Activated CD4-positive, alpha-beta T cell treated with anti-CD3 and anti-CD28 coated beads for 36 hours (primary cell): ENCODE data around the gene PHACTR1. TPM values are rescaled to one million over a fixed set of nuclear protein-coding genes. Genes with fewer than 3 reads are reported as not detected.

Experiments
- ATAC-seq: fragments of 200-7000 bp; cut with Tn5 transposase; one replicate; pipeline ENCODE4 v1.10.0; 2021; ENCODE audit warnings: mild to moderate bottlenecking, moderate library complexity
- CTCF ChIA-PET: fragments of 350-600 bp; sonication (Branson Sonifier 250); formaldehyde crosslinking; loops from one replicate; lab custom pipeline; 2021; ENCODE audit warnings: antibody characterized with exemption; lab: Charles Lee
- POLR2A ChIA-PET: fragments of 350-600 bp; sonication (Branson Sonifier 250); formaldehyde crosslinking; loops from one replicate; lab custom pipeline; 2021; ENCODE audit warnings: antibody characterized with exemption, inconsistent platforms; lab: Charles Lee
- DNase-seq: peaks from one replicate; pipeline ENCODE4 v3.0.0-alpha.2; 2020
- H3K27ac Mint-ChIP-seq: one replicate; pipeline ENCODE4 v1.8.0; 2021; ENCODE audit warnings: mixed read lengths
- H3K27me3 Mint-ChIP-seq: one replicate; pipeline ENCODE4 v1.8.0; 2021; ENCODE audit warnings: mixed read lengths
- H3K36me3 Mint-ChIP-seq: one replicate; pipeline ENCODE4 v1.8.0; 2021; ENCODE audit warnings: low read depth, mixed read lengths
- H3K4me1 Mint-ChIP-seq: one replicate; pipeline ENCODE4 v1.8.0; 2021; ENCODE audit warnings: mixed read lengths
- H3K4me3 Mint-ChIP-seq: one replicate; pipeline ENCODE4 v1.8.0; 2021; ENCODE audit warnings: mild to moderate bottlenecking, moderate library complexity, mixed read lengths
- H3K9me3 Mint-ChIP-seq: one replicate; pipeline ENCODE4 v1.8.0; 2021; ENCODE audit warnings: low read depth, mixed read lengths
- intact Hi-C, 2 experiments: fragments of 100-400 bp; cut with DNase I in 1 of 2; cut with micrococcal nuclease in 1 of 2; formaldehyde crosslinking; loops; one replicate each; pipeline versions ENCODE4 v1.14.2 to v1.15.1; 2022 to 2024; cut with DNase I, micrococcal nuclease
- total RNA-seq, 2 experiments: library from RNA; stranded (reverse); gene quantifications; one replicate each; pipeline ENCODE4 v1.2.3, GENCODE V29; 2021

PHACTR1 gene
- total RNA-seq, 2 experiments from 2014 or later: 0.07 TPM; not detected in 1

- Mint-ChIP-seq H3K27ac (no peak overlapping the region), H3K27me3 (peaks cover 47% of the 10 kb centered on the region), H3K4me1 (peaks cover 7% of the 10 kb centered on the region), H3K9me3 (no peaks in the 10 kb centered on the region), H3K36me3 (no peaks in the 10 kb centered on the region), H3K4me3 (no peak overlapping the region)
- ChIA-PET CTCF (interaction anchor here (0.7 kb wide), 1 partner anchor 63 kb away, joined by 3 read pairs; no protein-coding TSS in a partner anchor), POLR2A (no interaction called here)
- ATAC-seq (no peak), DNase-seq (no peak)
- intact Hi-C loops: no loop called here
Observed at GRCh38 chr6:13015379-13015681, 298.8 kb downstream of the PHACTR1 start.

- Mint-ChIP-seq H3K27me3 (peaks cover 18% of the 10 kb centered on the region), H3K4me3 (no peak overlapping the region), H3K9me3 (no peaks in the 10 kb centered on the region), H3K4me1 (no peaks in the 10 kb centered on the region), H3K36me3 (no peaks in the 10 kb centered on the region), H3K27ac (no peak overlapping the region)
- CTCF ChIA-PET: interaction anchor here (0.7 kb wide), 1 partner anchor 120 kb away, joined by 3 read pairs; no protein-coding TSS in a partner anchor
- POLR2A ChIA-PET: no interaction called here
- intact Hi-C loops: no loop called here
- DNase-seq (no peak), ATAC-seq (no peak)
Observed at GRCh38 chr6:13024616-13025015, 308.0 kb downstream of the PHACTR1 start.

- Mint-ChIP-seq H3K27ac (no peak overlapping the region), H3K4me3 (no peak overlapping the region), H3K9me3 (no peaks in the 10 kb centered on the region), H3K4me1 (no peaks in the 10 kb centered on the region), H3K27me3 (peaks cover 10% of the 10 kb centered on the region), H3K36me3 (no peaks in the 10 kb centered on the region)
- ATAC-seq (no peak), DNase-seq (no peak)
- CTCF ChIA-PET: interaction anchor here (0.7 kb wide), 1 partner anchor 42 kb away, joined by 3 read pairs; no protein-coding TSS in a partner anchor
- POLR2A ChIA-PET: no interaction called here
- intact Hi-C loops: no loop called here
Observed at GRCh38 chr6:13025893-13026499, 309.4 kb downstream of the PHACTR1 start.

GRCh38 chr6:13026557-13026956 is 310.0 kb downstream of the PHACTR1 start:
- Mint-ChIP-seq H3K27ac (no peak overlapping the region), H3K36me3 (no peaks in the 10 kb centered on the region), H3K4me3 (no peak overlapping the region), H3K27me3 (peaks cover 7% of the 10 kb centered on the region), H3K4me1 (no peaks in the 10 kb centered on the region), H3K9me3 (no peaks in the 10 kb centered on the region)
- ATAC-seq (no peak), DNase-seq (no peak)
- CTCF ChIA-PET: interaction anchor here (0.7 kb wide), 1 partner anchor 41 kb away, joined by 3 read pairs; no protein-coding TSS in a partner anchor
- intact Hi-C loops: no loop called here
- POLR2A ChIA-PET: no interaction called here

GRCh38 chr6:13027207-13027606 is 310.6 kb downstream of the PHACTR1 start:
- H3K27ac Mint-ChIP-seq: no peak overlapping the region
- intact Hi-C loops: no loop called here
- H3K36me3 Mint-ChIP-seq: no peaks in the 10 kb centered on the region
- no peaks in the 10 kb centered on the region for H3K4me1 Mint-ChIP-seq
- peaks cover 7% of the 10 kb centered on the region for H3K27me3 Mint-ChIP-seq
- no peak overlapping the region for H3K4me3 Mint-ChIP-seq
- ATAC-seq (no peak), DNase-seq (no peak)
- no peaks in the 10 kb centered on the region for H3K9me3 Mint-ChIP-seq
- ChIA-PET POLR2A (no interaction called here), CTCF (interaction anchor here (0.6 kb wide), 1 partner anchor 11 kb away, joined by 3 read pairs; no protein-coding TSS in a partner anchor)

GRCh38 chr6:13030396-13030795 is 313.8 kb downstream of the PHACTR1 start:
- intact Hi-C loops: no loop called here
- ATAC-seq (no peak), DNase-seq (no peak)
- H3K4me3 Mint-ChIP-seq: no peak overlapping the region
- ChIA-PET POLR2A (no interaction called here), CTCF (interaction anchor here (0.9 kb wide), 1 partner anchor 9 kb away, joined by 3 read pairs; no protein-coding TSS in a partner anchor)
- H3K27me3 Mint-ChIP-seq: peaks cover 6% of the 10 kb centered on the region
- H3K27ac Mint-ChIP-seq: no peak overlapping the region
- no peaks in the 10 kb centered on the region for H3K36me3 Mint-ChIP-seq
- H3K4me1 Mint-ChIP-seq: no peaks in the 10 kb centered on the region
- no peaks in the 10 kb centered on the region for H3K9me3 Mint-ChIP-seq

GRCh38 chr6:13032566-13032965 is 316.0 kb downstream of the PHACTR1 start:
- DNase-seq: no peak
- H3K27ac Mint-ChIP-seq: no peak overlapping the region
- CTCF ChIA-PET: no interaction called here
- H3K36me3 Mint-ChIP-seq: no peaks in the 10 kb centered on the region
- POLR2A ChIA-PET: no interaction called here
- no peak overlapping the region for H3K4me3 Mint-ChIP-seq
- intact Hi-C loops: no loop called here
- no peaks in the 10 kb centered on the region for H3K4me1 Mint-ChIP-seq
- H3K27me3 Mint-ChIP-seq: peaks cover 8% of the 10 kb centered on the region
- no peaks in the 10 kb centered on the region for H3K9me3 Mint-ChIP-seq
- ATAC-seq: no peak

- Mint-ChIP-seq H3K36me3 (no peaks in the 10 kb centered on the region), H3K4me3 (no peak overlapping the region), H3K27ac (no peak overlapping the region), H3K9me3 (no peaks in the 10 kb centered on the region), H3K4me1 (no peaks in the 10 kb centered on the region), H3K27me3 (peaks cover 9% of the 10 kb centered on the region)
- DNase-seq (no peak), ATAC-seq (no peak)
- ChIA-PET POLR2A (no interaction called here), CTCF (no interaction called here)
- intact Hi-C loops: no loop called here
Observed at GRCh38 chr6:13033145-13033544, 316.6 kb downstream of the PHACTR1 start.

- CTCF ChIA-PET: no interaction called here
- Mint-ChIP-seq H3K36me3 (no peaks in the 10 kb centered on the region), H3K4me3 (no peak overlapping the region), H3K4me1 (no peaks in the 10 kb centered on the region), H3K27me3 (peaks cover 6% of the 10 kb centered on the region), H3K27ac (no peak overlapping the region), H3K9me3 (no peaks in the 10 kb centered on the region)
- intact Hi-C loops: no loop called here
- DNase-seq (no peak), ATAC-seq (no peak)
- POLR2A ChIA-PET: no interaction called here
Observed at GRCh38 chr6:13034316-13034715, 317.7 kb downstream of the PHACTR1 start.

- H3K9me3 Mint-ChIP-seq: no peaks in the 10 kb centered on the region
- POLR2A ChIA-PET: no interaction called here
- no peak overlapping the region for H3K27ac Mint-ChIP-seq
- ATAC-seq (no peak), DNase-seq (no peak)
- intact Hi-C loops: no loop called here
- H3K4me1 Mint-ChIP-seq: no peaks in the 10 kb centered on the region
- H3K27me3 Mint-ChIP-seq: peaks cover 9% of the 10 kb centered on the region
- no peaks in the 10 kb centered on the region for H3K36me3 Mint-ChIP-seq
- no peak overlapping the region for H3K4me3 Mint-ChIP-seq
- CTCF ChIA-PET: interaction anchor here (0.7 kb wide), 1 partner anchor 1347 kb away, joined by 3 read pairs; no protein-coding TSS in a partner anchor
Observed at GRCh38 chr6:13035606-13036005, 319.0 kb downstream of the PHACTR1 start.

GRCh38 chr6:13038315-13038714 is 321.7 kb downstream of the PHACTR1 start:
- POLR2A ChIA-PET: no interaction called here
- CTCF ChIA-PET: no interaction called here
- H3K9me3 Mint-ChIP-seq: no peaks in the 10 kb centered on the region
- no peak overlapping the region for H3K27ac Mint-ChIP-seq
- H3K36me3 Mint-ChIP-seq: no peaks in the 10 kb centered on the region
- intact Hi-C loops: no loop called here
- ATAC-seq: no peak
- no peak overlapping the region for H3K4me3 Mint-ChIP-seq
- H3K27me3 Mint-ChIP-seq: peaks cover 14% of the 10 kb centered on the region
- no peaks in the 10 kb centered on the region for H3K4me1 Mint-ChIP-seq
- DNase-seq: no peak

- intact Hi-C loops: no loop called here
- Mint-ChIP-seq H3K9me3 (no peaks in the 10 kb centered on the region), H3K4me3 (no peak overlapping the region), H3K4me1 (no peaks in the 10 kb centered on the region), H3K27ac (no peak overlapping the region), H3K27me3 (peaks cover 14% of the 10 kb centered on the region), H3K36me3 (no peaks in the 10 kb centered on the region)
- ChIA-PET CTCF (interaction anchor here (1.0 kb wide), 1 partner anchor 127 kb away, joined by 3 read pairs; no protein-coding TSS in a partner anchor), POLR2A (no interaction called here)
- DNase-seq: no peak
- no peak for ATAC-seq
Observed at GRCh38 chr6:13038741-13039190, 322.2 kb downstream of the PHACTR1 start.
